BJ (cell line): ENCODE measurements around the gene CD36. TPM values are rescaled to one million over a fixed set of nuclear protein-coding genes. Genes with fewer than 3 reads are reported as not detected.

Experiments
- CTCF ChIA-PET: fragments of 350-600 bp; formaldehyde crosslinking; extraction: SDS; loops from one replicate; lab custom pipeline; 2021; ENCODE audit warnings: antibody characterized with exemption, inconsistent platforms; lab: Yijun Ruan, JAX
- POLR2A ChIA-PET: fragments of 300-600 bp; sonication (Branson Sonifier 250); formaldehyde crosslinking; extraction: SDS; loops from one replicate; lab custom pipeline; 2021; ENCODE audit warnings: antibody characterized with exemption; lab: Charles Lee
- DNase-seq: peaks from one replicate; pipeline ENCODE4 v3.0.0-alpha.2; 2011; ENCODE audit warnings: low read depth
- H3K27me3 ChIP-seq: 2 replicates; pipeline ENCODE4 v1.6.0; 2011; ENCODE audit warnings: low read length; ENCODE audit not compliant: control insufficient read depth, insufficient read depth
- H3K36me3 ChIP-seq: 2 replicates; pipeline ENCODE4 v1.5.1; 2011; ENCODE audit warnings: low read length; ENCODE audit not compliant: control insufficient read depth, insufficient read depth
- H3K4me3 ChIP-seq: 2 replicates; pipeline ENCODE4 v1.5.1; 2011; ENCODE audit warnings: low read depth, mild to moderate bottlenecking, control low read depth, low read length
- polyA plus RNA-seq: library from polyadenylated mRNA; depleted of rRNA; stranded (reverse); fragments of >200 nt; gene quantifications from 2 replicates; pipeline ENCODE4 v1.2.3, GENCODE V29; 2011
- TF ChIP-seq, protein P1 (sequence below): IDR thresholded peaks from 2 replicates; pipeline ENCODE4 v1.5.1; 2011; ENCODE audit warnings: low read depth, mild to moderate bottlenecking, control low read depth, inconsistent platforms, low read length, moderate library complexity; ENCODE audit not compliant: insufficient read depth

Gene CD36
- polyA plus RNA-seq, 1 experiment, result 0.34 TPM

GRCh38 chr7:80671744-80672143, 33.3 kb downstream of the CD36 start:
- no peak for DNase-seq
- TF ChIP-seq, protein P1, sequence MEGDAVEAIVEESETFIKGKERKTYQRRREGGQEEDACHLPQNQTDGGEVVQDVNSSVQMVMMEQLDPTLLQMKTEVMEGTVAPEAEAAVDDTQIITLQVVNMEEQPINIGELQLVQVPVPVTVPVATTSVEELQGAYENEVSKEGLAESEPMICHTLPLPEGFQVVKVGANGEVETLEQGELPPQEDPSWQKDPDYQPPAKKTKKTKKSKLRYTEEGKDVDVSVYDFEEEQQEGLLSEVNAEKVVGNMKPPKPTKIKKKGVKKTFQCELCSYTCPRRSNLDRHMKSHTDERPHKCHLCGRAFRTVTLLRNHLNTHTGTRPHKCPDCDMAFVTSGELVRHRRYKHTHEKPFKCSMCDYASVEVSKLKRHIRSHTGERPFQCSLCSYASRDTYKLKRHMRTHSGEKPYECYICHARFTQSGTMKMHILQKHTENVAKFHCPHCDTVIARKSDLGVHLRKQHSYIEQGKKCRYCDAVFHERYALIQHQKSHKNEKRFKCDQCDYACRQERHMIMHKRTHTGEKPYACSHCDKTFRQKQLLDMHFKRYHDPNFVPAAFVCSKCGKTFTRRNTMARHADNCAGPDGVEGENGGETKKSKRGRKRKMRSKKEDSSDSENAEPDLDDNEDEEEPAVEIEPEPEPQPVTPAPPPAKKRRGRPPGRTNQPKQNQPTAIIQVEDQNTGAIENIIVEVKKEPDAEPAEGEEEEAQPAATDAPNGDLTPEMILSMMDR, result no peak
- CTCF ChIA-PET, result interaction anchor here (0.6 to 1.1 kb wide), 2 partner anchors 243 to 845 kb away, joined by 3 read pairs; no protein-coding TSS in a partner anchor
- Histone ChIP-seq H3K27me3 (no peaks in the 10 kb centered on the region), H3K4me3 (no peak overlapping the region), H3K36me3 (no peaks in the 10 kb centered on the region)
- POLR2A ChIA-PET, result no interaction called here

- TF ChIP-seq, protein P1, result no peak
- CTCF ChIA-PET, result interaction anchor here (1.2 to 1.8 kb wide), 3 partner anchors 9 to 247 kb away, joined by 3 to 7 read pairs (median 4); no protein-coding TSS in a partner anchor
- POLR2A ChIA-PET, result no interaction called here
- no peaks in the 10 kb centered on the region for H3K36me3 ChIP-seq
- no peak overlapping the region for H3K4me3 ChIP-seq
- no peaks in the 10 kb centered on the region for H3K27me3 ChIP-seq
- DNase-seq, result no peak
These were observed 36.6 kb downstream of the CD36 start for GRCh38 chr7:80675090-80675489.

- Histone ChIP-seq H3K4me3 (no peak overlapping the region), H3K27me3 (no peaks in the 10 kb centered on the region), H3K36me3 (no peaks in the 10 kb centered on the region)
- ChIA-PET CTCF (interaction anchor here (0.7 to 1.8 kb wide), 4 partner anchors 10 to 249 kb away, joined by 3 to 7 read pairs (median 4); no protein-coding TSS in a partner anchor), POLR2A (no interaction called here)
- TF ChIP-seq, protein P1, result no peak
- no peak for DNase-seq
These were observed 38.0 kb downstream of the CD36 start for GRCh38 chr7:80676404-80676803.

DNA sequence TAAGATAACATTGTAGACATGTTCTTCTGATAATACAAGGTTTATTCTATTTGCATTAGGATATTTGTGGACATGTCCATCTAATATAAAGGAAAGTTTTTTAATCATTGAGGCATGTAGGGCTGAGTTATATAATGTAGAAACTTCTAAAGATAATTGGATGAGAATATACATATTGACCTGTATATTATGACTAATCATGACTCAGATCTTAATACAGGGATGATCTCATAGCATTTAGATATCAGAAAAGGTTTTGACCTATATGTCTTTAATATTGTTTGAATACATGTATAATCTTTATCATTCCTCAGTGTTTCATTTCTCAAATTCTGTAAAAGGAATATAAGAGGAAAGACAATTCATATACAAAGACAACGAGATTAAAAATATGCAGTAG, 39.2 kb downstream of the CD36 start:
- CTCF ChIA-PET, result interaction anchor here (4.8 kb wide), 1 partner anchor 250 kb away, joined by 35 read pairs; no protein-coding TSS in a partner anchor
- Histone ChIP-seq H3K4me3 (no peak overlapping the region), H3K27me3 (no peaks in the 10 kb centered on the region), H3K36me3 (no peaks in the 10 kb centered on the region)
- DNase-seq, result no peak
- POLR2A ChIA-PET, result no interaction called here
- TF ChIP-seq, protein P1, result no peak

- CTCF ChIA-PET, result interaction anchor here (0.7 to 4.8 kb wide), 3 partner anchors 20 to 619 kb away, joined by 4 to 35 read pairs (median 6); no protein-coding TSS in a partner anchor
These were observed 40.3 kb downstream of the CD36 start for GRCh38 chr7:80678707-80679106.

More at GRCh38 chr7:80678707-80679106, 40.3 kb downstream of the CD36 start:
- Histone ChIP-seq H3K36me3 (no peaks in the 10 kb centered on the region), H3K4me3 (no peak overlapping the region), H3K27me3 (no peaks in the 10 kb centered on the region)
- no peak for DNase-seq
- POLR2A ChIA-PET, result no interaction called here
- TF ChIP-seq, protein P1, result no peak
